HEK293 (cell line): ENCODE measurements around the gene YJU2.

Source experiments
- CTCF ChIA-PET: fragments of 350-600 bp; formaldehyde crosslinking; extraction: SDS; loops from one replicate; lab custom pipeline; 2021; ENCODE audit warnings: antibody characterized with exemption; lab: Yijun Ruan, JAX
- POLR2A ChIA-PET: fragments of 300-600 bp; formaldehyde crosslinking; extraction: SDS; loops from one replicate; lab custom pipeline; 2020; ENCODE audit warnings: antibody characterized with exemption, inconsistent platforms; lab: Yijun Ruan, JAX
- H3K27ac ChIP-seq: fragments of 200-500 bp; sonication (Bioruptor generic); 2 replicates; pipeline ENCODE4 v1.5.1; 2014; ENCODE audit warnings: low read depth, low read length, control low read depth, inconsistent platforms; ENCODE audit errors: extremely low read depth
- H3K36me3 ChIP-seq, 2 experiments: fragments of 200-500 bp in 1 of 2; sonication (Bioruptor generic) in 1 of 2; 1 replicate in 1 of 2; 2 replicates in 1 of 2; pipeline ENCODE4 v1.5.1; 2014 to 2017; ENCODE audit warnings: inconsistent platforms in 2 of 2, low read length in 2 of 2; ENCODE audit not compliant: control insufficient read depth in 2 of 2, insufficient read depth in 1 of 2
- H3K4me1 ChIP-seq: fragments of 200-500 bp; sonication (Bioruptor generic); 2 replicates; pipeline ENCODE4 v1.5.1; 2014; ENCODE audit warnings: mild to moderate bottlenecking, low read length, inconsistent platforms; ENCODE audit not compliant: control insufficient read depth, insufficient read depth
- H3K4me3 ChIP-seq: 2 replicates; pipeline ENCODE4 v1.5.1; 2011; ENCODE audit warnings: low read depth, mild to moderate bottlenecking, control low read depth, low read length, moderate library complexity
- H3K9me3 ChIP-seq: fragments of 200-500 bp; sonication (Bioruptor generic); 2 replicates; pipeline ENCODE4 v1.5.1; 2014; ENCODE audit warnings: low read depth, low read length, inconsistent platforms; ENCODE audit not compliant: control insufficient read depth, insufficient read depth
- FEZF1 ChIP-seq: fragments of 450-650 bp; formaldehyde crosslinking; IDR thresholded peaks from 2 replicates; pipeline ENCODE4 v1.5.1; 2016; ENCODE audit warnings: missing biosample characterization, missing genetic modification characterization
- MZF1 ChIP-seq: fragments of 450-650 bp; formaldehyde crosslinking; IDR thresholded peaks from 2 replicates; pipeline ENCODE4 v1.5.1; 2017; ENCODE audit warnings: missing biosample characterization, missing genetic modification characterization, borderline replicate concordance
- PRDM10 ChIP-seq: fragments of 450-650 bp; formaldehyde crosslinking; IDR thresholded peaks from 2 replicates; pipeline ENCODE4 v1.5.1; 2016; ENCODE audit warnings: missing biosample characterization, missing genetic modification characterization
- REST ChIP-seq: fragments of 450-650 bp; formaldehyde crosslinking; IDR thresholded peaks from 2 replicates; pipeline ENCODE4 v1.5.1; 2016; ENCODE audit warnings: missing biosample characterization, missing genetic modification characterization
- ZBTB10 ChIP-seq: fragments of 450-650 bp; formaldehyde crosslinking; IDR thresholded peaks from 2 replicates; pipeline ENCODE4 v1.5.1; 2016; ENCODE audit warnings: missing biosample characterization, missing genetic modification characterization
- ZBTB8A ChIP-seq: fragments of 450-650 bp; formaldehyde crosslinking; IDR thresholded peaks from 2 replicates; pipeline ENCODE4 v1.5.1; 2016; ENCODE audit warnings: missing biosample characterization, missing genetic modification characterization
- ZNF169 ChIP-seq: fragments of 450-650 bp; formaldehyde crosslinking; IDR thresholded peaks from 2 replicates; pipeline ENCODE4 v1.5.1; 2016; ENCODE audit warnings: missing biosample characterization, missing genetic modification characterization
- ZNF223 ChIP-seq: fragments of 450-650 bp; formaldehyde crosslinking; IDR thresholded peaks from 2 replicates; pipeline ENCODE4 v1.5.1; 2016; ENCODE audit warnings: missing biosample characterization, missing genetic modification characterization
- ZNF311 ChIP-seq: fragments of 450-650 bp; formaldehyde crosslinking; IDR thresholded peaks from 2 replicates; pipeline ENCODE4 v1.5.1; 2017; ENCODE audit warnings: missing biosample characterization, missing genetic modification characterization, borderline replicate concordance
- ZNF544 ChIP-seq: fragments of 450-650 bp; formaldehyde crosslinking; IDR thresholded peaks from 2 replicates; pipeline ENCODE4 v1.5.0; 2017; ENCODE audit warnings: missing biosample characterization, missing genetic modification characterization
- ZNF600 ChIP-seq: fragments of 450-650 bp; formaldehyde crosslinking; IDR thresholded peaks from 2 replicates; pipeline ENCODE4 v1.5.1; 2016; ENCODE audit warnings: missing biosample characterization, missing genetic modification characterization
- ZNF626 ChIP-seq: fragments of 450-650 bp; sonication (Bioruptor Pico); formaldehyde crosslinking; IDR thresholded peaks from 2 replicates; pipeline ENCODE4 v1.5.1; 2018; ENCODE audit warnings: missing biosample characterization, missing genetic modification characterization, inconsistent platforms
- ZNF654 ChIP-seq: fragments of 450-650 bp; formaldehyde crosslinking; IDR thresholded peaks from 2 replicates; pipeline ENCODE4 v1.5.1; 2016; ENCODE audit warnings: low read depth, missing biosample characterization, missing genetic modification characterization
- ZNF704 ChIP-seq: fragments of 450-650 bp; formaldehyde crosslinking; IDR thresholded peaks from 2 replicates; pipeline ENCODE4 v1.5.1; 2016; ENCODE audit warnings: missing biosample characterization, missing genetic modification characterization
- ZNF747 ChIP-seq: fragments of 450-650 bp; formaldehyde crosslinking; IDR thresholded peaks from 2 replicates; pipeline ENCODE4 v1.5.1; 2016; ENCODE audit warnings: missing biosample characterization, missing genetic modification characterization
- ZNF768 ChIP-seq: fragments of 450-650 bp; formaldehyde crosslinking; IDR thresholded peaks from 2 replicates; pipeline ENCODE4 v1.5.1; 2018; ENCODE audit warnings: missing biosample characterization, mild to moderate bottlenecking, missing genetic modification characterization
- ZSCAN16 ChIP-seq: fragments of 450-650 bp; formaldehyde crosslinking; IDR thresholded peaks from 2 replicates; pipeline ENCODE4 v1.5.1; 2016; ENCODE audit warnings: missing biosample characterization, missing genetic modification characterization
- ZSCAN18 ChIP-seq: fragments of 450-650 bp; formaldehyde crosslinking; IDR thresholded peaks from 2 replicates; pipeline ENCODE4 v1.5.1; 2016; ENCODE audit warnings: missing biosample characterization, missing genetic modification characterization

The YJU2 gene

GRCh38 chr19:4272894-4273293 lies 26.0 kb downstream of the YJU2 start:
- no peaks in the 10 kb centered on the region for H3K9me3 ChIP-seq
- TF ChIP-seq ZNF600 (tag by site-specific recombination) = no peak
- TF ChIP-seq ZBTB8A (tag by site-specific recombination) = no peak
- no peak for TF ChIP-seq ZNF311 (tag by site-specific recombination)
- TF ChIP-seq ZNF544 (tag by site-specific recombination) = no peak
- TF ChIP-seq ZNF747 = no peak
- TF ChIP-seq ZBTB10 (tag by site-specific recombination) = no peak
- no peak for TF ChIP-seq ZNF223 (tag by site-specific recombination)
- TF ChIP-seq MZF1 (tag by site-specific recombination) = no peak
- TF ChIP-seq ZNF169 (tag by site-specific recombination) = no peak
- TF ChIP-seq ZNF768 (tag by site-specific recombination) = no peak
- TF ChIP-seq ZNF626 = no peak
- TF ChIP-seq ZSCAN16 (tag by site-specific recombination) = no peak
- TF ChIP-seq PRDM10 = no peak
- TF ChIP-seq ZSCAN18 (tag by site-specific recombination) = no peak
- TF ChIP-seq ZNF704 (tag by site-specific recombination) = no peak
- no peak for TF ChIP-seq REST
- TF ChIP-seq ZNF654 = no peak
- TF ChIP-seq FEZF1 (tag by site-specific recombination) = no peak
- TF ChIP-seq, all 188 proteins: peak for 0
- ChIA-PET CTCF (interaction anchor here (0.6 to 0.9 kb wide), 2 partner anchors 14 to 21 kb away, joined by 3 to 4 read pairs; no protein-coding TSS in a partner anchor), POLR2A (no interaction called here)
- Histone ChIP-seq H3K27ac (no peak overlapping the region), H3K4me3 (no peak overlapping the region), H3K4me1 (no peaks in the 10 kb centered on the region), H3K36me3 (peaks cover 8 to 13% of the 10 kb centered on the region in 2 experiments; a peak in 2 of 3 replicates)
